Omental fat pad (tissue), 4 donors: Measurements from ENCODE around the gene ABCA13. TPM values are rescaled to one million over a fixed set of nuclear protein-coding genes. Genes with fewer than 3 reads are reported as not detected.
"Not testable (repeated sequence)": the region's sequence is repeated elsewhere in the genome, so short reads cannot be mapped to it uniquely, and the experiment has no call there.

Experiments
- ATAC-seq: fragments of 150-250 bp; one replicate; pipeline ENCODE4 v1.9.1; 2016; ENCODE audit warnings: mild to moderate bottlenecking, moderate library complexity; ENCODE audit not compliant: low FRiP score
- DNase-seq: peaks from one replicate; pipeline ENCODE4 v3.0.0-alpha.2; 2019; ENCODE audit warnings: low spot score
- total RNA-seq, 4 donors: library from RNA; depleted of rRNA; stranded (reverse); fragments of >200 nt; gene quantifications; one replicate each; pipeline ENCODE4 v1.1.0, GENCODE V29; 2016
- TF ChIP-seq, protein P1 (sequence below), 3 donors: fragments of 450-650 bp; IDR thresholded peaks; one replicate each; pipeline ENCODE4 v1.5.1; 2016 to 2017; ENCODE audit warnings: antibody characterized with exemption in 3 of 3, mild to moderate bottlenecking in 3 of 3, moderate library complexity in 2 of 3

The ABCA13 gene
- total RNA-seq, 4 donors from 2014 or later, result 0.13 to 0.37 (median 0.16) TPM; not detected in 1

GRCh38 chr7:48141521-48141920 lies 29.7 kb upstream of the ABCA13 start:
- TF ChIP-seq, protein P1, sequence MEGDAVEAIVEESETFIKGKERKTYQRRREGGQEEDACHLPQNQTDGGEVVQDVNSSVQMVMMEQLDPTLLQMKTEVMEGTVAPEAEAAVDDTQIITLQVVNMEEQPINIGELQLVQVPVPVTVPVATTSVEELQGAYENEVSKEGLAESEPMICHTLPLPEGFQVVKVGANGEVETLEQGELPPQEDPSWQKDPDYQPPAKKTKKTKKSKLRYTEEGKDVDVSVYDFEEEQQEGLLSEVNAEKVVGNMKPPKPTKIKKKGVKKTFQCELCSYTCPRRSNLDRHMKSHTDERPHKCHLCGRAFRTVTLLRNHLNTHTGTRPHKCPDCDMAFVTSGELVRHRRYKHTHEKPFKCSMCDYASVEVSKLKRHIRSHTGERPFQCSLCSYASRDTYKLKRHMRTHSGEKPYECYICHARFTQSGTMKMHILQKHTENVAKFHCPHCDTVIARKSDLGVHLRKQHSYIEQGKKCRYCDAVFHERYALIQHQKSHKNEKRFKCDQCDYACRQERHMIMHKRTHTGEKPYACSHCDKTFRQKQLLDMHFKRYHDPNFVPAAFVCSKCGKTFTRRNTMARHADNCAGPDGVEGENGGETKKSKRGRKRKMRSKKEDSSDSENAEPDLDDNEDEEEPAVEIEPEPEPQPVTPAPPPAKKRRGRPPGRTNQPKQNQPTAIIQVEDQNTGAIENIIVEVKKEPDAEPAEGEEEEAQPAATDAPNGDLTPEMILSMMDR (IDR thresholded peaks at IDR 0.05), result no peak
- ATAC-seq, result no peak
- no peak for DNase-seq

DNA sequence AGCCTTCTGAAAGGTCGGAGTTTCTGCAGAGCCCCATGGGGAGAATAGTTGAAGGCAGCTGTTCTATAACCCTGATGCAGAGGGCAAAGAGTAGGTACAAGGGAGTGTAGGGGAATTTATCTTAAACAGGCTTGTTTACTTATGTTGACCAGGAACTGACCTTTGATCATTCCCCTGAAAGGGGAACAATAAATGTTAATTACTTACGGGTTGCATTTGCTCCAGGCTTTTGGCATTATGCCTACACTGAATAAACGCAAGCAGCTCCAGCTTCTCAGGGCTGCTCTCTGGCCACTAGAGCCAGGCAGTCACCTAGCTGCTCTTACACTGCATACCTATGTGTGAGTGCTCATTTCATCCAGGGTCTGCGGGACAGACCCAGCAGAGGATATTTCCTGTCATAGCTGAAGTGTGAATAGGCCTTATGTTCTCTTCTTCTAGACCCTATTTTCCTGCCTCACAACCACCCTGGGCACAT lies 26.9 kb upstream of the ABCA13 start:
- no peak for ATAC-seq
- DNase-seq, result no peak
- TF ChIP-seq, protein P1 (IDR thresholded peaks at IDR 0.05), result no peak

DNA sequence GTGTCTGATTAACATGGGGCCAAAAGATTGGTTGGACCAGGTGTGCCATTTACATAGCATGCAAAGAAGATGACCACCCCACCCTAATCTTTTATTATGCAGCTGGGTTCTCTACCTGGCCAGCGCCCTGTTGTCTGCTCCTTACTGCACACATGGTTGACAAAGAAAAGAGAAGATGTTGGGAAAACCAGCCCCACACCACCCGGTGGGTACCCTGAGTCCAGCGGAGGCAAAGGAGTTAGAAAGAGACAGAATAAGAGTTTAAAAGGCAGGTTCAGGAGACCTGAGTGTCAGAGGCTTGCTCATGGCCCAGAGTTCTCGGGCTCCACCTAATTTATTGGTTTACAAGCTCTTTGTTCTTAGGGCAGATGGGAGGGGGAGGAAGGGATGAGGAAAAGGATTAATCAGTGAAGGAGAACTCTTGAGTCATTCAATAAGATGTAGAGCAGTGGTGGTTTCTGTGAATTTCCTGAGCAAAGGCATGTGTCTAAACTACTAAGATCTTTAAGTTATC lies 24.1 kb upstream of the ABCA13 start:
- no peak for ATAC-seq
- TF ChIP-seq, protein P1 (IDR thresholded peaks at IDR 0.05), result no peak

DNA sequence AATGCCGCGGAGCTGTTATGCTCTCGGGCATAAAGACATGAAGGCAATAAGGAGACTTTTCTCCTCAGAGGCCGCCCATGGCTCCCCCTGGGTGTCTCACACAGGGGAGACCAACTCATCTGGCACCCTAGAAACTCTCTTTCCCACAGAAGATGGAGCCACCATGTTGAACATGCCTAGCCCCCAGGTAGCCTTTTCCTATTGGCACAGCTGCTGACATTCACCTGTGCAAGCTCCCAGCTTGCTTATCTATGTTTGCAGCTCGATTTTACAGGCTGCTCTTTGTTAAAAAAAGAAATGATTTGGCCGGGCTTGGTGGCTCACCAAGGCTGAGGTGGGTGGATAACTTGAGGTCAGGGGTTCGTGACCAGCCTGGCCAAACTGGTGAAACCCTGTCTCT lies 23.6 kb upstream of the ABCA13 start:
- DNase-seq, ATAC-seq: not testable (repeated sequence)

More for the DNA sequence above, 24.1 kb upstream of the ABCA13 start:
- no peak for DNase-seq

GRCh38 chr7:48148311-48148710 lies 22.9 kb upstream of the ABCA13 start:
- ATAC-seq (no peak), DNase-seq (no peak)
- TF ChIP-seq, protein P1 (IDR thresholded peaks at IDR 0.05), result no peak

- ATAC-seq (no peak), DNase-seq (no peak)
- TF ChIP-seq, protein P1 (IDR thresholded peaks at IDR 0.05), result no peak
These were observed 22.2 kb upstream of the ABCA13 start for GRCh38 chr7:48149058-48149457.

DNA sequence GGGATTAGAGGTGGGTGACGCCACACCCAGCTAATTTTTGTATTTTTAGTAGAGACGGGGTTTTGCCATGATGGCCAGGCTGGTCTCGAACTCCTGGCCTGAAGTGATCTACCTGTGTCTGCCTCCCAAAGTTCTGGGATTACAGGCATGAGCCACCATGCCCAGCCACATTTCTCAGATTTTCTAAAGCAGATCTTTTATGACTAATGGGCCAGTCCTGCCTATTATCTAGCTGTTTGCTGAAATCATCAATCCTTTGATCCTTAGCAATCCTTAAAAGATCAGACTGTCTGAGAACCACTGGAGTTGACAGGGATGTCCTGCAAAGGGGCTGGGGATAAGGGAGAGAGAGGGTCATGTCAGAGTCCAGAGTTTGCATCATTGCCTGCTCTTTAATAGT lies 21.2 kb upstream of the ABCA13 start:
- ATAC-seq (no peak), DNase-seq (no peak)
- TF ChIP-seq, protein P1 (IDR thresholded peaks at IDR 0.05), result no peak
